B cell (primary cell): ENCODE data around the gene FA2H. TPM values are rescaled to one million over a fixed set of nuclear protein-coding genes. Genes with fewer than 3 reads are reported as not detected.

Experiments
- ATAC-seq: fragments of 200-7000 bp; cut with Tn5 transposase; one replicate; pipeline ENCODE4 v1.10.0; 2021; ENCODE audit warnings: low read depth, mild to moderate bottlenecking, moderate number of reproducible peaks, moderate library complexity
- CTCF ChIA-PET: fragments of 350-600 bp; sonication (Branson Sonifier 250); formaldehyde crosslinking; loops from one replicate; lab custom pipeline; 2021; ENCODE audit warnings: antibody characterized with exemption, inconsistent platforms; lab: Charles Lee
- POLR2A ChIA-PET: fragments of 350-600 bp; sonication (Branson Sonifier 250); formaldehyde crosslinking; loops from one replicate; lab custom pipeline; 2021; ENCODE audit warnings: antibody characterized with exemption; lab: Charles Lee
- DNase-seq: peaks from one replicate; pipeline ENCODE4 v3.0.0; 2013
- H2AFZ ChIP-seq: 2 replicates; pipeline ENCODE4 v1.6.1; 2012; ENCODE audit warnings: mild to moderate bottlenecking, low read depth, low read length; ENCODE audit not compliant: insufficient read depth, poor library complexity, severe bottlenecking
- H3K27ac ChIP-seq, 2 donors: 1 replicate in 1 of 2; 2 replicates in 1 of 2; pipeline ENCODE4 v1.5.1; 2012 to 2013; ENCODE audit warnings: low read length in 2 of 2, mild to moderate bottlenecking in 2 of 2, moderate library complexity in 1 of 2
- H3K27me3 ChIP-seq, 4 experiments: fragments of 200-600 bp in 1 of 4; sonication (generic) in 1 of 4; replicated peaks in 1 of 4; 1 replicate in 2 of 4; 2 replicates in 2 of 4; pipeline versions ENCODE4 v1.6.1 to v1.7.0; 2013 to 2016; ENCODE audit warnings: low read length in 3 of 4, mild to moderate bottlenecking in 2 of 4, mixed read lengths in 1 of 4, moderate library complexity in 1 of 4; ENCODE audit not compliant: insufficient read depth in 4 of 4, control insufficient read depth in 3 of 4; ENCODE audit errors: control extremely low read depth in 1 of 4
- H3K36me3 ChIP-seq, 2 experiments: replicated peaks in 1 of 2; 1 replicate in 1 of 2; 2 replicates in 1 of 2; pipeline versions ENCODE4 v1.6.1 to v1.7.1; 2013; ENCODE audit warnings: low read length in 1 of 2; ENCODE audit not compliant: insufficient read depth in 2 of 2, control insufficient read depth in 1 of 2; ENCODE audit errors: control extremely low read depth in 1 of 2, extremely low read depth in 1 of 2
- H3K4me1 ChIP-seq, 2 donors: fragments of 200-600 bp in 1 of 2; sonication (generic) in 1 of 2; 1 replicate in 1 of 2; 2 replicates in 1 of 2; pipeline versions ENCODE4 v1.5.1 to v1.6.1; 2013 to 2017; ENCODE audit warnings: low read length in 2 of 2; ENCODE audit not compliant: control insufficient read depth in 2 of 2, insufficient read depth in 2 of 2
- H3K4me2 ChIP-seq: replicated peaks from 2 replicates; pipeline ENCODE3; 2012; ENCODE audit warnings: mild to moderate bottlenecking, low read depth, low read length; ENCODE audit not compliant: poor library complexity, severe bottlenecking
- H3K4me3 ChIP-seq, 5 experiments: fragments of 200-600 bp in 1 of 5; sonication (generic) in 1 of 5; 1 replicate in 3 of 5; 2 replicates in 2 of 5; pipeline versions ENCODE4 v1.5.1 to v1.7.0; 2011 to 2016; ENCODE audit warnings: low read length in 4 of 5, mild to moderate bottlenecking in 4 of 5, low read depth in 2 of 5, control low read depth in 1 of 5, moderate library complexity in 1 of 5; ENCODE audit not compliant: insufficient read depth in 1 of 5; ENCODE audit errors: control extremely low read depth in 1 of 5, extremely low read depth in 1 of 5
- H3K79me2 ChIP-seq: fragments of 200-600 bp; sonication (generic); one replicate; pipeline ENCODE4 v1.6.0; 2016; ENCODE audit warnings: low read length; ENCODE audit not compliant: control insufficient read depth, insufficient read depth
- H3K9ac ChIP-seq: fragments of 200-600 bp; sonication (generic); 2 replicates; pipeline ENCODE4 v1.6.1; 2017; ENCODE audit warnings: mild to moderate bottlenecking, low read length, moderate library complexity
- H3K9me3 ChIP-seq, 3 donors: one replicate each; pipeline versions ENCODE4 v1.6.1 to v1.7.1; 2013; ENCODE audit warnings: low read length in 2 of 3; ENCODE audit not compliant: control insufficient read depth in 2 of 3, insufficient read depth in 1 of 3; ENCODE audit errors: control extremely low read depth in 1 of 3
- H4K20me1 ChIP-seq: 2 replicates; pipeline ENCODE4 v1.6.0; 2012; ENCODE audit warnings: mild to moderate bottlenecking, low read length; ENCODE audit not compliant: insufficient read depth, control insufficient read depth, poor library complexity, severe bottlenecking
- H3K27ac Mint-ChIP-seq: one replicate; pipeline ENCODE4 v1.8.0; 2021; ENCODE audit warnings: mixed read lengths
- H3K27me3 Mint-ChIP-seq: one replicate; pipeline ENCODE4 v1.8.0; 2021; ENCODE audit warnings: mixed read lengths
- H3K4me1 Mint-ChIP-seq: one replicate; pipeline ENCODE4 v1.8.0; 2021; ENCODE audit warnings: mixed read lengths
- H3K4me3 Mint-ChIP-seq: one replicate; pipeline ENCODE4 v1.8.0; 2021; ENCODE audit warnings: mixed read lengths
- H3K9me3 Mint-ChIP-seq: one replicate; pipeline ENCODE4 v1.8.0; 2022; ENCODE audit warnings: mixed read lengths; ENCODE audit not compliant: insufficient read depth
- CTCF ChIP-seq: fragments of 200-600 bp; IDR thresholded peaks from one replicate; pipeline ENCODE4 v1.8.0; 2022; ENCODE audit warnings: antibody characterized with exemption, mild to moderate bottlenecking
- EZH2 ChIP-seq: IDR thresholded peaks from 2 replicates; pipeline ENCODE4 v1.6.1; 2012; ENCODE audit warnings: borderline replicate concordance, low read depth, mild to moderate bottlenecking, moderate library complexity, low read length; ENCODE audit not compliant: insufficient read depth, poor library complexity, severe bottlenecking
- WGBS: methylation state at CpG from one replicate; pipeline ENCODE4 v1.1.5; 2013; ENCODE audit warnings: missing lambda C conversion rate; ENCODE audit not compliant: insufficient coverage; 5-methylcytosine and 5-hydroxymethylcytosine counted together
- intact Hi-C: fragments of 100-400 bp; cut with micrococcal nuclease; formaldehyde crosslinking; loops from one replicate; pipeline ENCODE4 v1.10.0; 2022
- polyA plus RNA-seq: library from polyadenylated mRNA; depleted of rRNA; stranded (reverse); fragments of >200 nt; gene quantifications from 2 replicates; pipeline ENCODE4 v1.2.3, GENCODE V29; 2012
- total RNA-seq, 2 donors: library from RNA; stranded (reverse); fragments of 120-200 nt in 1 of 2; gene quantifications; 1 replicate in 1 of 2; 2 replicates in 1 of 2; pipeline versions ENCODE4 v1.2.3 to v1.2.4, GENCODE V29; 2013 to 2022

The FA2H gene
- total and polyA plus RNA-seq, 2 donors (not counting 1 experiment from before 2014, with no cell fraction given), result 1.0 to 3.6 TPM

- H3K27me3 ChIP-seq, result no peaks in the 10 kb centered on the region
- no peak overlapping the region for H3K27ac ChIP-seq
- no peak overlapping the region for H3K27ac Mint-ChIP-seq
- H3K4me3 ChIP-seq, result no peak overlapping the region
- H2AFZ ChIP-seq, result peak overlapping the region; percentile 46
- H3K4me1 Mint-ChIP-seq, result peaks cover 1% of the 10 kb centered on the region
- no peaks in the 10 kb centered on the region for H3K4me1 ChIP-seq
- no peaks in the 10 kb centered on the region for H3K79me2 ChIP-seq
- DNase-seq (peak; percentile 85), ATAC-seq (peak; percentile 95)
- CTCF ChIA-PET, result interaction anchor here (0.8 to 6.1 kb wide), 7 partner anchors 9 to 401 kb away, joined by 4 to 108 read pairs (median 5); partner anchors contain the start of gene MLKL
- intact Hi-C loops, result loop anchor here (1.0 to 10.0 kb wide), 4 partner anchors 8 to 675 kb away; partner anchors contain the start of gene FA2H
- POLR2A ChIA-PET, result interaction anchor here (1.0 kb wide), 1 partner anchor 14 kb away, joined by 3 read pairs; no protein-coding TSS in a partner anchor
- peaks cover 0 to 5% (median 0%) of the 10 kb centered on the region in 3 donors for H3K9me3 ChIP-seq
- TF ChIP-seq CTCF (peak; percentile 98), EZH2 (no peak)
- 3% methylated on average over 5 of the region's 6 CpGs for WGBS
- no peaks in the 10 kb centered on the region for H3K36me3 ChIP-seq
- no peak overlapping the region for H3K4me2 ChIP-seq
- H3K9me3 Mint-ChIP-seq, result no peaks in the 10 kb centered on the region
- H3K27me3 Mint-ChIP-seq, result no peaks in the 10 kb centered on the region
- H3K9ac ChIP-seq, result no peak overlapping the region
- H4K20me1 ChIP-seq, result no peaks in the 10 kb centered on the region
- H3K4me3 Mint-ChIP-seq, result no peak overlapping the region
Observed at GRCh38 chr16:74709441-74709877, 65.2 kb downstream of the FA2H start.
